ENCODE measurements around the gene ZNF512. TPM values are rescaled to one million over a fixed set of nuclear protein-coding genes. Genes with fewer than 3 reads are reported as not detected.

The ZNF512 gene, protein sequence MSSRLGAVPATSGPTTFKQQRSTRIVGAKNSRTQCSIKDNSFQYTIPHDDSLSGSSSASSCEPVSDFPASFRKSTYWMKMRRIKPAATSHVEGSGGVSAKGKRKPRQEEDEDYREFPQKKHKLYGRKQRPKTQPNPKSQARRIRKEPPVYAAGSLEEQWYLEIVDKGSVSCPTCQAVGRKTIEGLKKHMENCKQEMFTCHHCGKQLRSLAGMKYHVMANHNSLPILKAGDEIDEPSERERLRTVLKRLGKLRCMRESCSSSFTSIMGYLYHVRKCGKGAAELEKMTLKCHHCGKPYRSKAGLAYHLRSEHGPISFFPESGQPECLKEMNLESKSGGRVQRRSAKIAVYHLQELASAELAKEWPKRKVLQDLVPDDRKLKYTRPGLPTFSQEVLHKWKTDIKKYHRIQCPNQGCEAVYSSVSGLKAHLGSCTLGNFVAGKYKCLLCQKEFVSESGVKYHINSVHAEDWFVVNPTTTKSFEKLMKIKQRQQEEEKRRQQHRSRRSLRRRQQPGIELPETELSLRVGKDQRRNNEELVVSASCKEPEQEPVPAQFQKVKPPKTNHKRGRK
- total RNA-seq (2011; cell fraction: chromatin; rRNA removed; ENCODE audit: low replicate concordance): 120 and 302 TPM in 2 replicates
- 36.5 and 48.2 TPM in 2 replicates for total RNA-seq (2011; cell fraction: nucleolus; rRNA removed)
- total RNA-seq (2011; cell fraction: nucleoplasm; rRNA removed): 106 and 159 TPM in 2 replicates
- total RNA-seq (2014; rRNA removed) (44.4 and 47.8 TPM in 2 replicates), total RNA-seq (2014; rRNA removed; fragmentation: Illumina TruSeq; extraction: Trizol) (67.4 and 73.7 TPM in 2 replicates), total RNA-seq (2015; rRNA removed; fragmentation: Illumina TruSeq; extraction: Trizol) (44.6 and 47.2 TPM in 2 replicates), total RNA-seq (2021) (53.6 and 56.5 TPM in 2 replicates), polyA plus RNA-seq (2011; rRNA removed) (76.4 and 94.0 TPM in 2 replicates), polyA plus RNA-seq (2014; fragmentation: Illumina TruSeq; extraction: Trizol) (79.0 and 101 TPM in 2 replicates), polyA plus RNA-seq (2014; fragmentation: Nextera tagmentation; extraction: Ambion mirVana) (10 to 100 TPM; 24.7 to 77.9 TPM), polyA plus RNA-seq (2014; rRNA removed) (65.8 and 65.9 TPM in 2 replicates), polyA minus RNA-seq (2011; rRNA and poly(A)+ RNA removed) (116 and 117 TPM in 2 replicates), Bru-seq, nascent RNA (percentile 95 among the genes with signal in this experiment), BruChase-seq, experiment 1, labeled RNA remaining after a 2-hour chase (percentile 98 among the genes with signal in this experiment), BruChase-seq, experiment 2, labeled RNA remaining after a 6-hour chase (percentile 99 among the genes with signal in this experiment)
- polyA plus RNA-seq (2011; cell fraction: cytosol; rRNA removed): 21.4 and 54.4 TPM in 2 replicates
- polyA plus RNA-seq (2011; cell fraction: nucleus; rRNA removed): 135 and 202 TPM in 2 replicates
- polyA plus RNA-seq (2012): 40.0 and 65.9 TPM in 2 replicates
- polyA minus RNA-seq (2011; cell fraction: cytosol; rRNA and poly(A)+ RNA removed): 13.0 and 19.2 TPM in 2 replicates
- 40.3 and 75.2 TPM in 2 replicates for polyA minus RNA-seq (2011; cell fraction: nucleus; rRNA and poly(A)+ RNA removed)
- long read RNA-seq, experiment 1, transcript ZNF512-202 (14 exons, 3,417 nt): minor isoform, 7 of 109 reads
- long read RNA-seq, experiment 1, transcript ZNF512-201 (14 exons, 3,541 nt): minor isoform, 19 of 109 reads
- long read RNA-seq, experiment 1, transcript ZNF512-208 (13 exons, 3,543 nt): major isoform, 27 of 109 reads
- long read RNA-seq, experiment 1, partial matches to known transcripts: 39 of 109 reads
- long read RNA-seq, experiment 1, other reads (novel, unspliced or antisense): 17 of 109 reads
- long read RNA-seq, experiment 2, transcript ZNF512-208 (13 exons, 3,543 nt): major isoform, 7 of 43 reads
- long read RNA-seq, experiment 2, partial matches to known transcripts: 25 of 43 reads
- long read RNA-seq, experiment 2, other reads (novel, unspliced or antisense): 8 of 43 reads
- long read RNA-seq, experiment 3, transcript ZNF512-208 (13 exons, 3,543 nt): major isoform, 9 of 20 reads
- long read RNA-seq, experiment 3, partial matches to known transcripts: 1 of 20 reads
- long read RNA-seq, experiment 3, other reads (novel, unspliced or antisense): 4 of 20 reads

GRCh38 chr2:27582695-27583389, at the start of gene ZNF512:
Gene ZNF512, plus strand, starts transcription at chr2:27583042. Its CDS starts 71 bp downstream, at chr2:27583113.
- in situ Hi-C loops (cut with MboI) (no loop called here), intact Hi-C loops (cut with micrococcal nuclease) (loop anchor here (5.0 kb wide), 3 partner anchors 46 to 176 kb away; partner anchors contain the start of genes NRBP1 and PPM1G)
- H3K4me3 ChIP-seq: peak within 1 kb of the TSS; percentile 54
- H3K79me2 ChIP-seq (ENCODE audit: control insufficient read depth, insufficient read depth, low read length): peaks cover 50% of the 10 kb centered on the region
- no peaks in the 10 kb centered on the region for H3K9me1 ChIP-seq (ENCODE audit: control insufficient read depth, insufficient read depth, low read length)
- peak within 1 kb of the TSS; percentile 83 for H3K27ac ChIP-seq (ENCODE audit: extremely low read depth, low read depth, low read length)
- peak within 1 kb of the TSS; percentile 98 for H2AFZ ChIP-seq (ENCODE audit: low read depth, low read length)
- H3K36me3 ChIP-seq (ENCODE audit: control insufficient read depth, insufficient read depth, low read length): peaks cover 3% of the 10 kb centered on the region; the same call in 1 of the 3 replicates
- H3K27me3 ChIP-seq (ENCODE audit: control insufficient read depth in 2 of 2, insufficient read depth in 2 of 2, low read length in 2 of 2): no peaks in the 10 kb centered on the region
- ATAC-seq (peak; percentile 93), DNase-seq (ENCODE audit: extremely low read depth in 1 of 4, low spot score in 3 of 4) (peak; percentile 98), FAIRE-seq (peak; percentile 98)
- H3K4me2 ChIP-seq (ENCODE audit: insufficient read depth, low read length): peak within 1 kb of the TSS; percentile 87
- no TSS peak for BruUV-seq (replicated peaks)
- peak within 1 kb of the TSS; percentile 88 to 90 for H3K9ac ChIP-seq (ENCODE audit: insufficient read depth in 1 of 2, low read depth in 2 of 2, low read length in 2 of 2)
- CTCF ChIA-PET (ENCODE audit: low intra/inter-chr PET ratio): no interaction called here
- H3K4me1 ChIP-seq (replicated peaks in 1 of 2; ENCODE audit: control insufficient read depth in 2 of 2, insufficient read depth in 2 of 2, low read length in 2 of 2): peaks cover 13 to 43% of the 10 kb centered on the region in 2 experiments
- POLR2A ChIA-PET: interaction anchor here (0.6 to 1.3 kb wide), 7 partner anchors 10 to 1776 kb away, joined by 3 to 7 read pairs (median 3); no protein-coding TSS in a partner anchor
- WGBS (ENCODE audit: insufficient coverage, low coverage, missing lambda C conversion rate): under 1% methylated on average over 32 of the region's 38 CpGs
- peaks cover 10% of the 10 kb centered on the region; the same call in 1 of the 2 replicates for H4K20me1 ChIP-seq (replicated peaks; ENCODE audit: control insufficient read depth, insufficient read depth, low read length)
- H3K9me3 ChIP-seq (replicated peaks; ENCODE audit: control insufficient read depth, insufficient read depth, low read depth, low read length): 0 out of 2 replicates have a peak, but pooled peaks cover 4% of the 10 kb centered on the region
- TF ChIP-seq ZNF3 (CRISPR knock-in tag; IDR thresholded peaks at IDR 0.05) (no peak), TAF9B (IDR thresholded peaks at IDR 0.05; ENCODE audit: partially characterized antibody) (peak; percentile 91), DPF2 (IDR thresholded peaks at IDR 0.05) (peak; percentile 45; the same call in 1 of the 2 replicates), CEBPG (CRISPR knock-in tag; IDR thresholded peaks at IDR 0.05) (no peak), CEBPG (tag; conservative IDR thresholded peaks at IDR 0.05 in 1 of 2, IDR thresholded peaks at IDR 0.05 in 1 of 2) (no peak), MYNN (IDR thresholded peaks at IDR 0.05) (0 out of 2 replicates have a peak, but pooled peaks have one; percentile 53), MYNN (CRISPR knock-in tag; IDR thresholded peaks at IDR 0.05) (no peak), HDGF (IDR thresholded peaks at IDR 0.05) (no peak; the same call in 1 of the 2 replicates), MECOM (CRISPR knock-in tag; IDR thresholded peaks at IDR 0.05) (no peak), CTCFL (IDR thresholded peaks at IDR 0.05; ENCODE audit: borderline replicate concordance, insufficient read depth, low read depth, low read length, poor library complexity, severe bottlenecking) (no peak), ELF2 (CRISPR knock-in tag; IDR thresholded peaks at IDR 0.05) (peak; percentile 82), CBX1 (IDR thresholded peaks at IDR 0.05; ENCODE audit: low read depth) (no peak), NONO (IDR thresholded peaks at IDR 0.05; ENCODE audit: low read depth in 2 of 2, low read length in 1 of 2) (no peak)

All from K562 (cell line).